Measurements from ENCODE around the gene AMIGO2. TPM values are rescaled to one million over a fixed set of nuclear protein-coding genes. Genes with fewer than 3 reads are reported as not detected.
A peak's percentile ranks its signal among the peaks of the same experiment; 100 is the strongest.

The AMIGO2 gene
- total and polyA plus RNA-seq, 9 of the 15 experiments (the other 6 are each of a cell fraction or from before 2014, with no cell fraction given) = 2.0 to 8.3 (median 3.8) TPM

DNA sequence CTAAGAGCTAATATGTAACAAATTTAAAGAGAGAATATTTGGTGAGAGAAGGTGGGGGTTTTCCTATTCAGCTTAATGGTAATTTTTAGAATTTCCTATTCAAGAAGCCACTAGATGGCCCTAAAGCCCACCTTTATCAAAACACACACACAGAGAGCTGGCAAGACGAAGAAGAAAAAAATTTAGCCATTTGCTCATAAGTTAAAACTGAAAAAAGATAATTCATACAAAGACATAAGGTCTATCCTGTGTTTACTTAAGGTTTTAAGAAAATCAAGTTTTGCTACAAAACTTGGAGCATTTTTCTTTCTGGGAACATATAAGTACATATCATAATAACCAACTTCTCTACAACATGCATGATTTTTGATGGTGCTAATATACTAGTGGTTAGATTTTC, 47.1 kb downstream of the AMIGO2 start (continued):
- TF ChIP-seq, protein P1, sequence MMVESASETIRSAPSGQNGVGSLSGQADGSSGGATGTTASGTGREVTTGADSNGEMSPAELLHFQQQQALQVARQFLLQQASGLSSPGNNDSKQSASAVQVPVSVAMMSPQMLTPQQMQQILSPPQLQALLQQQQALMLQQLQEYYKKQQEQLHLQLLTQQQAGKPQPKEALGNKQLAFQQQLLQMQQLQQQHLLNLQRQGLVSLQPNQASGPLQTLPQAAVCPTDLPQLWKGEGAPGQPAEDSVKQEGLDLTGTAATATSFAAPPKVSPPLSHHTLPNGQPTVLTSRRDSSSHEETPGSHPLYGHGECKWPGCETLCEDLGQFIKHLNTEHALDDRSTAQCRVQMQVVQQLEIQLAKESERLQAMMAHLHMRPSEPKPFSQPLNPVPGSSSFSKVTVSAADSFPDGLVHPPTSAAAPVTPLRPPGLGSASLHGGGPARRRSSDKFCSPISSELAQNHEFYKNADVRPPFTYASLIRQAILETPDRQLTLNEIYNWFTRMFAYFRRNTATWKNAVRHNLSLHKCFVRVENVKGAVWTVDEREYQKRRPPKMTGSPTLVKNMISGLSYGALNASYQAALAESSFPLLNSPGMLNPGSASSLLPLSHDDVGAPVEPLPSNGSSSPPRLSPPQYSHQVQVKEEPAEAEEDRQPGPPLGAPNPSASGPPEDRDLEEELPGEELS (CRISPR knock-in tag; IDR thresholded peaks at IDR 0.05; ENCODE audit: borderline replicate concordance) = no peak
- TF ChIP-seq, protein P2, sequence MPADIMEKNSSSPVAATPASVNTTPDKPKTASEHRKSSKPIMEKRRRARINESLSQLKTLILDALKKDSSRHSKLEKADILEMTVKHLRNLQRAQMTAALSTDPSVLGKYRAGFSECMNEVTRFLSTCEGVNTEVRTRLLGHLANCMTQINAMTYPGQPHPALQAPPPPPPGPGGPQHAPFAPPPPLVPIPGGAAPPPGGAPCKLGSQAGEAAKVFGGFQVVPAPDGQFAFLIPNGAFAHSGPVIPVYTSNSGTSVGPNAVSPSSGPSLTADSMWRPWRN (IDR thresholded peaks at IDR 0.05; ENCODE audit: low read depth) = no peak
- TF ChIP-seq, protein P3, sequence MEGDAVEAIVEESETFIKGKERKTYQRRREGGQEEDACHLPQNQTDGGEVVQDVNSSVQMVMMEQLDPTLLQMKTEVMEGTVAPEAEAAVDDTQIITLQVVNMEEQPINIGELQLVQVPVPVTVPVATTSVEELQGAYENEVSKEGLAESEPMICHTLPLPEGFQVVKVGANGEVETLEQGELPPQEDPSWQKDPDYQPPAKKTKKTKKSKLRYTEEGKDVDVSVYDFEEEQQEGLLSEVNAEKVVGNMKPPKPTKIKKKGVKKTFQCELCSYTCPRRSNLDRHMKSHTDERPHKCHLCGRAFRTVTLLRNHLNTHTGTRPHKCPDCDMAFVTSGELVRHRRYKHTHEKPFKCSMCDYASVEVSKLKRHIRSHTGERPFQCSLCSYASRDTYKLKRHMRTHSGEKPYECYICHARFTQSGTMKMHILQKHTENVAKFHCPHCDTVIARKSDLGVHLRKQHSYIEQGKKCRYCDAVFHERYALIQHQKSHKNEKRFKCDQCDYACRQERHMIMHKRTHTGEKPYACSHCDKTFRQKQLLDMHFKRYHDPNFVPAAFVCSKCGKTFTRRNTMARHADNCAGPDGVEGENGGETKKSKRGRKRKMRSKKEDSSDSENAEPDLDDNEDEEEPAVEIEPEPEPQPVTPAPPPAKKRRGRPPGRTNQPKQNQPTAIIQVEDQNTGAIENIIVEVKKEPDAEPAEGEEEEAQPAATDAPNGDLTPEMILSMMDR (IDR thresholded peaks at IDR 0.05 in 2 of 3, conservative IDR thresholded peaks at IDR 0.05 in 1 of 3; ENCODE audit: insufficient read depth in 2 of 3, low read depth in 1 of 3, low read length in 3 of 3) = peak; percentile 42 to 77 (median 57); a peak in 5 of 6 replicates
- no peak for TF ChIP-seq POLR3G (IDR thresholded peaks at IDR 0.05; ENCODE audit: extremely low read depth, insufficient read length, insufficient replicate concordance)
- TF ChIP-seq HDAC3 (IDR thresholded peaks at IDR 0.05; ENCODE audit: borderline replicate concordance, partially characterized antibody) = no peak
- no peak for TF ChIP-seq HLTF (IDR thresholded peaks at IDR 0.05)
- TF ChIP-seq KAT2B (IDR thresholded peaks at IDR 0.05; ENCODE audit: low read depth, low read length) = no peak
- TF ChIP-seq HDAC6 (IDR thresholded peaks at IDR 0.05; ENCODE audit: low read depth, low read length) = no peak
- TF ChIP-seq SOX6 (IDR thresholded peaks at IDR 0.05) = no peak
- TF ChIP-seq, protein P4, sequence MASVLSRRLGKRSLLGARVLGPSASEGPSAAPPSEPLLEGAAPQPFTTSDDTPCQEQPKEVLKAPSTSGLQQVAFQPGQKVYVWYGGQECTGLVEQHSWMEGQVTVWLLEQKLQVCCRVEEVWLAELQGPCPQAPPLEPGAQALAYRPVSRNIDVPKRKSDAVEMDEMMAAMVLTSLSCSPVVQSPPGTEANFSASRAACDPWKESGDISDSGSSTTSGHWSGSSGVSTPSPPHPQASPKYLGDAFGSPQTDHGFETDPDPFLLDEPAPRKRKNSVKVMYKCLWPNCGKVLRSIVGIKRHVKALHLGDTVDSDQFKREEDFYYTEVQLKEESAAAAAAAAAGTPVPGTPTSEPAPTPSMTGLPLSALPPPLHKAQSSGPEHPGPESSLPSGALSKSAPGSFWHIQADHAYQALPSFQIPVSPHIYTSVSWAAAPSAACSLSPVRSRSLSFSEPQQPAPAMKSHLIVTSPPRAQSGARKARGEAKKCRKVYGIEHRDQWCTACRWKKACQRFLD (CRISPR knock-in tag; IDR thresholded peaks at IDR 0.05) = no peak
- TF ChIP-seq ZNF766 (CRISPR knock-in tag; conservative IDR thresholded peaks at IDR 0.05) = 0 out of 2 replicates have a peak, but pooled peaks have one; percentile 18
- no peak for TF ChIP-seq MAX (CRISPR knock-in tag; IDR thresholded peaks at IDR 0.05)
- TF ChIP-seq POLR2H (tag; IDR thresholded peaks at IDR 0.05; ENCODE audit: low read depth) = no peak
- TF ChIP-seq TAF15 (IDR thresholded peaks at IDR 0.05; ENCODE audit: low read depth, low read length) = no peak
- TF ChIP-seq PURB (CRISPR knock-in tag; IDR thresholded peaks at IDR 0.05; ENCODE audit: low read depth) = no peak
- no peak for TF ChIP-seq SFPQ (IDR thresholded peaks at IDR 0.05; ENCODE audit: low read depth, low read length)
- no peak for TF ChIP-seq RAD51 (IDR thresholded peaks at IDR 0.05; ENCODE audit: borderline replicate concordance, low read depth)
- TF ChIP-seq ZBTB43 (CRISPR knock-in tag; IDR thresholded peaks at IDR 0.05) = no peak
